Esophagus (tissue), 2 donors: ENCODE measurements around the gene SLC25A43. TPM values are rescaled to one million over a fixed set of nuclear protein-coding genes. Genes with fewer than 3 reads are reported as not detected.

Source experiments
- H3K27ac ChIP-seq, 2 donors: one replicate each; pipeline ENCODE4 v1.5.1; 2013; ENCODE audit warnings: low read depth in 2 of 2, mild to moderate bottlenecking in 2 of 2, inconsistent platforms in 1 of 2, low read length in 1 of 2, moderate library complexity in 1 of 2
- H3K27me3 ChIP-seq, 2 donors: one replicate each; pipeline ENCODE4 v1.6.1; 2013; ENCODE audit warnings: low read length in 2 of 2, control low read depth in 1 of 2, mild to moderate bottlenecking in 1 of 2; ENCODE audit not compliant: insufficient read depth in 2 of 2, control insufficient read depth in 1 of 2
- H3K36me3 ChIP-seq, 2 donors: one replicate each; pipeline ENCODE4 v1.6.1; 2013; ENCODE audit warnings: low read length in 1 of 2; ENCODE audit not compliant: control insufficient read depth in 2 of 2, insufficient read depth in 2 of 2
- H3K4me1 ChIP-seq, 2 donors: one replicate each; pipeline ENCODE4 v1.6.1; 2013; ENCODE audit warnings: low read length in 1 of 2; ENCODE audit not compliant: control insufficient read depth in 2 of 2, insufficient read depth in 2 of 2
- H3K4me3 ChIP-seq, 2 donors: one replicate each; pipeline ENCODE4 v1.5.1; 2013; ENCODE audit warnings: low read length in 2 of 2, mild to moderate bottlenecking in 2 of 2, low read depth in 1 of 2, moderate library complexity in 1 of 2
- H3K9me3 ChIP-seq, 2 donors: one replicate each; pipeline ENCODE4 v1.6.1; 2013; ENCODE audit warnings: mild to moderate bottlenecking in 2 of 2, low read depth in 1 of 2, low read length in 1 of 2, moderate library complexity in 1 of 2; ENCODE audit not compliant: control insufficient read depth in 2 of 2, insufficient read depth in 1 of 2
- WGBS, 2 donors: extraction: QIAGEN DNeasy Blood & Tissue Kit; methylation state at CpG; one replicate each; pipeline ENCODE4 v1.1.7; 2013; 5-methylcytosine and 5-hydroxymethylcytosine counted together
- polyA plus RNA-seq, 2 donors: library from polyadenylated mRNA; stranded (reverse); fragments of 200-250 nt; gene quantifications; one replicate each; pipeline ENCODE4 v1.2.3, GENCODE V29; 2013
- donor health status: healthy with polysubstance abuse.
- donor health status: Bipolar disorder and iron deficiency.

Gene SLC25A43
- polyA plus RNA-seq, 2 donors = 26.2 to 34.5 TPM

DNA sequence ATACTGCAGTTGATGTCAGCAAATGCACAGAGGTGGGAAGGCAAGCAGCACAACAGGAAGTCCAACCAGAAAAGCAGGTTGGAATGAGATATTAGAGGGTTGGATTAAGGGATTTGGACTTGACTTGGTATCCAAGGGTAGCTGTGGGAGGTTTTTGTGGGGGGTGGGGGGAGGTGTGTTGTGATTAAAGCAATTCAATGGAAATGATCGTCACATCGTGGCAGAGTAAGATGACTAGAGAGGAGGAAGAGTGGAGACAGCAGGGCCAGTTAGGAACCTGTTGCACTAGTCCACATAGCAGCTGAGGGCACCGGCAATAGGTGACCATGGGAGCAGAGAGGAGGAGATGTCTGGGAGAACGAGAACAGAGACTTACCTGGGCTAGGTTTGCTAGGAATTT is 2.4 kb downstream of the SLC25A43 start:
- Histone ChIP-seq H3K36me3 (no peaks in the 10 kb centered on the region), H3K9me3 (no peaks in the 10 kb centered on the region), H3K4me3 (no peak overlapping the region), H3K4me1 (peaks cover 0 to 3% of the 10 kb centered on the region in 2 donors), H3K27ac (peak overlapping the region; percentile 15 to 92), H3K27me3 (no peaks in the 10 kb centered on the region)
- 54 to 63% methylated on average over 4 of the region's 4 CpGs for WGBS, 2 donors

DNA sequence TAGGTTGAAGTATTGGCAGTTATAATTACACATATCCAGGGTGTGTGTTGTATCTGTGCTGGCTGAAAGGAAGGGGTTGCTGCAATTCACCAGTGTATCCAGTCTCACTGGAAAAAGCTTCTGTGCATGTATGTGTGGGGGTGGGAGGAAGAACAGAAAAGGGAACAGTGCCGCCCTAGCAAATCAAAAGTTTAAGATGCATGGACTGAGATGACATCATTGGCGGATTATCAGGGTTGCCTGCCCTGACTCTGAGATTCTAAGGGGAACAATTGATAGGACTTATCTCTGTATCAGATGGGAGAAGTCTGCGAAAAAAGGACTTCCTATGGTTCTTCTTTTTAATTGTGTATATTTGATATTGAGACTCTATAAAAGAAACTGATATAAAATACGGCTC is 3.5 kb downstream of the SLC25A43 start:
- Histone ChIP-seq H3K27me3 (no peaks in the 10 kb centered on the region), H3K4me3 (no peak overlapping the region), H3K4me1 (peaks cover 0 to 3% of the 10 kb centered on the region in 2 donors), H3K36me3 (peaks cover 0 to 3% of the 10 kb centered on the region in 2 donors), H3K9me3 (no peaks in the 10 kb centered on the region), H3K27ac (no peak overlapping the region)
- WGBS, 2 donors = 79 to 83% methylated on average over 4 of the region's 4 CpGs

DNA sequence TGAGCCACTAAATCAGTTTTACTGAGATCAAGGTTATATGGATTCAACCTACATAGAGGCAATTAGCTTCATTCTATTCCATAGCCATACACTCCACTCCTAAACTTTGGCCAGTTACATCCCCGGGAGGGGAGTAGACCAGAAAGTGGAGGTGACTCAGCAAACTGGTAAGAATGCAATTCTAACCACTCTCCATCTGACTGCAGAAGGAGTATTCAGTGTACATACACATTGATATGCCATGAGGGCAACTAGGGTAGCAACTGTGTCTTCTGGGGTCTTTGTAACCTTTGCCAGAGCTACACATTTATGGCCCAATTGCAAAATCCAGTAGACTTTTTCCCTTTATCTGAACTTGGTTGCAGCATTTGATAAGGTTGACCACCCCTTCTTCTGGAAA is 7.6 kb downstream of the SLC25A43 start:
- Histone ChIP-seq H3K36me3 (peaks cover 2 to 3% of the 10 kb centered on the region in 2 donors), H3K4me3 (no peak overlapping the region), H3K27ac (no peak overlapping the region), H3K4me1 (no peaks in the 10 kb centered on the region), H3K9me3 (no peaks in the 10 kb centered on the region), H3K27me3 (no peaks in the 10 kb centered on the region)
- 67 to 78% methylated on average over 1 of the region's 1 CpG for WGBS, 2 donors

DNA sequence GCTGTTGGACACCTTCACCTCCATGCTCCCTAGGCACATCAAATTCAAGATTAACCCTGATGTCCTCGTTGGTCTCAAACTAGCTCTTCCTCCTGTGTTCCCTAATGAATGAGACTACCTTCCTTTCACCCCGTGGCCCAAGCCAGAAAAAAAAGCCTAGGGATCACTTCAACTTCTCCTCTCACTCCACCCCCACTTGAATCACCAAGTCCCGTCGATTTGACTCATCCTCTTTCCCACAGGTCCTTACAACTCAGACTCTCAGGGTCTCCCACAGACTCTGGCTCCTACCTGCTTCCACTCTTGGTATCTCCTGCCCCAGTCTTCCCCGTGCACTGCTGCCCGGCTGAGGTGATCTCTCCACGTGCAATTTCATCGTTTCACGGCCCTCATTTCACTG is 8.5 kb downstream of the SLC25A43 start:
- WGBS, 2 donors = 75 to 80% methylated on average over 9 of the region's 9 CpGs
- no peaks in the 10 kb centered on the region for H3K4me1 ChIP-seq
- H3K27me3 ChIP-seq = no peaks in the 10 kb centered on the region
- H3K9me3 ChIP-seq = no peaks in the 10 kb centered on the region
- H3K36me3 ChIP-seq = peaks cover 2 to 3% of the 10 kb centered on the region in 2 donors
- no peak overlapping the region for H3K27ac ChIP-seq
- H3K4me3 ChIP-seq = no peak overlapping the region

DNA sequence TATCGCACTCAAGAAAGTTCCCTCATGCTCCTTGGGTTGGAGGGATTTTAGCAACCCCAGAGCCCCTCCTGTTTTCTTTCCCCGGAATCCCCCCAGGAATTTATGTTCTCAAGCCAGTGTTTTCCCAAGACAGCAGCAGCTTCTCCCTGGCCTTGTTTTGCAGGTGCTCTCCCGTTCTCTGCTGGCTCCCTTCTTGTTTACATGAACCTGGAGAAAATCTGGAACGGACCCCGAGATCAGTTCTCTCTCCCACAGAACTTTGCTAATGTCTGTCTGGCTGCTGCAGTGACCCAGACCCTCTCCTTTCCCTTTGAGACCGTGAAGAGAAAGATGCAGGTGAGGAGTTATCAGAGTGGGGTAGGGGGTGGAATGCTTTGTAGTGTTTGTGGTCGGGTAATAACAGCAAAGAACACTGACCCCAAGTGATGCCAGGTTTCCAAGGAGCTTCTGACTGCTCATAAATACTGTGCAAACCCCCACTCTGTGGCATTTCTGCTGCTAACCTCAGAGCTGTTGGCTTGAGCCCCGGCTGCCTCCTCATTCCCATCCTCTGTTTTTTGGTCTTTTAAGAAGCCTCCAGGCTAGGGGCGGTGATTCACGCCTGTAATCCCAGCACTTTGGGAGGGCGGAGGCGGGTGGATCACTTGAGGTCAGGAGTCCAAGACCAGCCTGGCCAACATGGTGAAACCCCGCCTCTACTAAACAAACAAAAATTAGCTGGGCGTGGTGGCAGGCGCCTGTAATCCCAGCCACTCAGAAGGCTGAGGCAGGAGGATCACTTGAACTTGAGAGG is 11.1 kb downstream of the SLC25A43 start:
- no peak overlapping the region for H3K4me3 ChIP-seq
- peak overlapping the region; percentile 40 to 73 for H3K27ac ChIP-seq
- no peaks in the 10 kb centered on the region for H3K27me3 ChIP-seq
- WGBS, 2 donors = 37 to 49% methylated on average over 15 of the region's 15 CpGs
- H3K36me3 ChIP-seq = peaks cover 2 to 3% of the 10 kb centered on the region in 2 donors
- no peaks in the 10 kb centered on the region for H3K4me1 ChIP-seq
- H3K9me3 ChIP-seq = no peaks in the 10 kb centered on the region

DNA sequence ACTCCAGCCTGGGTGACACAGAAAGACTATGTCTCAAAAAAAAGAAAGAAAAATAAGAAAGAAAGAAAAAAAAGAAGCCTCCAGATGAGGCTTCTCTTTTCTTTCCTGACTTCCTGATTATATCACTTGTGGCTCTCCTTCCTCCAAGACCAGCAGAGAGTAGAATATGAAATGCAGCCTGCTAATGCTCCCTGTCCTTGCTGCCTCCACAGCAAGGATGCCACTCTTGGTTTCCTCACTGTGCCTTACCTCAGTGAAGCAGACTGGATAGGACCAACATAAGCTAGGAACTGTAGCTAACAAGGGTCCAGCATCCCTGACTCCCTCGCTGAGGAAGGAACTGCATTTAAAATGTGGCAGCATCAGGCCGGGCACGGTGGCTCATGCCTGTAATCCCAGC is 11.7 kb downstream of the SLC25A43 start:
- WGBS, 2 donors = 86 to 92% methylated on average over 3 of the region's 3 CpGs
- Histone ChIP-seq H3K9me3 (no peaks in the 10 kb centered on the region), H3K4me1 (no peaks in the 10 kb centered on the region), H3K4me3 (no peak overlapping the region), H3K27me3 (no peaks in the 10 kb centered on the region), H3K27ac (peak overlapping the region; percentile 64 to 66), H3K36me3 (peaks cover 2 to 3% of the 10 kb centered on the region in 2 donors)

DNA sequence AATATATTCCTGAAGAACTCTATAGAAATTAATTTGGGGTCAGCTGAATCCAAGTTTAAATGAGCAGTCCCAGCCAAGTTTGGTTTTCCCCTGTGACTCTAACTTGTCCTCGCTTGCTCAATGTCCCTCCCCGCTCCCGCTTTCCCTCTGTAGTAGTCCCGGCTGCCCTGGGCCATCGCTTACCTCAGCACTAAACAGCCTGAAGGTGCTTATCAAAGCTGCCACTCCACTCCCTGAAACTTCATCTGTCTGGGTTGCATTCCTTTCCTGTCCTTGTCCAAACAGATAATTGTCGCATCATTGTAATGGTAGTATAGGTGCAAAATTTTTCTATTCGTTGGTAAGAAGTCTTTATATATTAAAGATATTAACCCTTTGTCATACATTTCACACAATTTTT is 12.8 kb downstream of the SLC25A43 start:
- WGBS, 2 donors = 55 to 60% methylated on average over 7 of the region's 7 CpGs
- H3K4me1 ChIP-seq = no peaks in the 10 kb centered on the region
- no peaks in the 10 kb centered on the region for H3K9me3 ChIP-seq
- no peak overlapping the region for H3K4me3 ChIP-seq
- H3K27ac ChIP-seq = no peak overlapping the region
- H3K36me3 ChIP-seq = peaks cover 2 to 3% of the 10 kb centered on the region in 2 donors
- H3K27me3 ChIP-seq = no peaks in the 10 kb centered on the region

DNA sequence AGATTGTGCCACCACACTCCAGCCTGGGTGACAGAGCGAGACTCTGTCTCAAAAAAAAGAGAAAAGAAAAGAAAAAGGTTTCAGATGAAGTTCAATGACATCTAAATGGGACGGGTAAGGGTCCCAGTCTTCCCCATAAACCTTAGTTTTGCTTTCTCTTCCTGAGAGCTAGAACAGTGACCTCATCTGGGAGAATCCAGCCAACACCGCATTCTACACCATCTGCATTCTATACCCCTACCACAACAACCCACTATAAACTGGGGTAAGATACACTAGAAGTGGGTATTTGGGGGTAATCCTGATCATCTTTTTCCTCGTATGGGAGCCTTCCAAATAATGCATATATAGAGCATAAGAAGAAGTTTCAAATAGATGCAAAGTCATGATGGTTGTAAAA is 18.2 kb downstream of the SLC25A43 start:
- H3K36me3 ChIP-seq = peaks cover 0 to 6% of the 10 kb centered on the region in 2 donors
- no peaks in the 10 kb centered on the region for H3K4me1 ChIP-seq
- 71 to 87% methylated on average over 4 of the region's 4 CpGs for WGBS, 2 donors
- H3K9me3 ChIP-seq = no peaks in the 10 kb centered on the region
- H3K27ac ChIP-seq = no peak overlapping the region
- H3K4me3 ChIP-seq = no peak overlapping the region
- no peaks in the 10 kb centered on the region for H3K27me3 ChIP-seq

DNA sequence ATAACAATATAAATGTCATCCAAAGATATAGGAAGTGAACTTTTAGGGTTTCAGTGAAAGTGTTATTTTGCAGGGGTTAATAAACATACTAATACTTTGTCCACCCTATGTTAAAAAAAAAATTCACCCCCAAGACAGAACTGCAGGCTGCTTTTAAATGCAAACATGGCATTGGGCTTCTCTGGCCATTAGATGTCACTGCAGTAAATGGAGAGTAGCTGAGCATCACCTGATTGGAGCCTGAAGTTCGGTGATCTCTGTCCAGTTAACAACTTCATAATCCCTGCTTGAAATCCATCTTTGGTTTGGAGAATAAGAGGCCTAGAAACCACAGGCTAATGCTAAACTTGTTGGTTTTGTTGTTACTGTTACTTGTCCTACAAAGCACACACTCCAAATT is 18.7 kb downstream of the SLC25A43 start:
- WGBS, 2 donors = 64 to 66% methylated on average over 1 of the region's 1 CpG
- Histone ChIP-seq H3K9me3 (no peaks in the 10 kb centered on the region), H3K36me3 (peaks cover 0 to 6% of the 10 kb centered on the region in 2 donors), H3K4me3 (no peak overlapping the region), H3K27ac (no peak overlapping the region), H3K27me3 (no peaks in the 10 kb centered on the region), H3K4me1 (no peaks in the 10 kb centered on the region)

DNA sequence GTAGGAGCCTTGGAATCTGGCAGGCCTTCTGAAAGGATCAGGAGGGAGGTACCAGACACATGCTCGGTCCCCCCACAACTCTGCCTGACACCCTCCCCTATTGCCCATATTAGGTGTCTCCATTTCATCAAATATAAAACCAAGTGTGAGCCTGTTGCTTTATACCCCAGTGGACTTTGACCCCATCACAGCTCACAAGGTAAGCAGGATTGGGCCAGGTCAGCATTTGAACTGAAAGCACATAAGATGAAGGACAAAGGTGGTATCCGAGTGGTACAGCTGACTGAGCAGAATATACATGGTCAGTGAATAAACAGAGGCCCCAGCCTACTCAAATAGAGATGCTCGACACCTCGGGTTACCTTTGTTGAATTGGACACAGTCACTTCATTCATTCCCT is 20.0 kb downstream of the SLC25A43 start:
- Histone ChIP-seq H3K4me3 (no peak overlapping the region), H3K36me3 (peaks cover 0 to 6% of the 10 kb centered on the region in 2 donors), H3K27ac (no peak overlapping the region), H3K27me3 (no peaks in the 10 kb centered on the region), H3K4me1 (no peaks in the 10 kb centered on the region), H3K9me3 (no peaks in the 10 kb centered on the region)
- WGBS, 2 donors = 70 to 86% methylated on average over 3 to 4 of the region's 4 CpGs
